HepG2 (cell line): ENCODE results near the gene AUH. TPM values are rescaled to one million over a fixed set of nuclear protein-coding genes. Genes with fewer than 3 reads are reported as not detected.

Experiments
- ADNP ChIP-seq: sonication (generic); formaldehyde crosslinking; IDR thresholded peaks from 2 replicates; pipeline ENCODE4 v1.4.0; 2020; ENCODE audit warnings: missing genetic modification reagents
- ARNTL ChIP-seq: sonication (generic); formaldehyde crosslinking; IDR thresholded peaks from 2 replicates; pipeline ENCODE4 v1.4.0; 2020; ENCODE audit warnings: mild to moderate bottlenecking, missing genetic modification reagents
- CENPBD1 ChIP-seq: sonication (generic); formaldehyde crosslinking; IDR thresholded peaks from 2 replicates; pipeline ENCODE4 v1.8.0; 2022; ENCODE audit warnings: missing genetic modification reagents, low read depth, mild to moderate bottlenecking, borderline replicate concordance
- KLF9 ChIP-seq: IDR thresholded peaks from 2 replicates; pipeline ENCODE4 v1.6.1; 2016; ENCODE audit warnings: low read depth
- MAF1 ChIP-seq: sonication (generic); formaldehyde crosslinking; IDR thresholded peaks from 2 replicates; pipeline ENCODE4 v1.5.0; 2020; ENCODE audit warnings: missing genetic modification reagents, borderline replicate concordance
- MEF2D ChIP-seq: sonication (generic); formaldehyde crosslinking; IDR thresholded peaks from 2 replicates; pipeline ENCODE4 v1.5.1; 2020; ENCODE audit warnings: mild to moderate bottlenecking, missing genetic modification reagents
- MIER2 ChIP-seq: IDR thresholded peaks from 2 replicates; pipeline ENCODE4 v1.6.1; 2016; ENCODE audit warnings: missing biosample characterization, missing genetic modification reagents
- MIXL1 ChIP-seq: IDR thresholded peaks from 2 replicates; pipeline ENCODE4 v1.6.1; 2016
- NFIB ChIP-seq: sonication (generic); formaldehyde crosslinking; IDR thresholded peaks from 2 replicates; pipeline ENCODE4 v1.9.0; 2021; ENCODE audit warnings: missing genetic modification reagents, mild to moderate bottlenecking, borderline replicate concordance
- RAD51 ChIP-seq: fragments of 450-650 bp; IDR thresholded peaks from 2 replicates; pipeline ENCODE4 v1.6.1; 2016; ENCODE audit warnings: borderline replicate concordance
- REL ChIP-seq: sonication (generic); formaldehyde crosslinking; conservative IDR thresholded peaks from 2 replicates; pipeline ENCODE4 v1.8.0; 2022; ENCODE audit warnings: mild to moderate bottlenecking, missing genetic modification reagents, moderate library complexity
- TFE3 ChIP-seq: IDR thresholded peaks from 2 replicates; pipeline ENCODE4 v1.6.1; 2016
- U2AF1 ChIP-seq: fragments of 200-400 bp; formaldehyde crosslinking; optimal IDR thresholded peaks from 2 replicates; pipeline ENCODE3; 2017; ENCODE audit warnings: mild to moderate bottlenecking, low read depth, low read length
- ZBED4 ChIP-seq: sonication (generic); formaldehyde crosslinking; IDR thresholded peaks from 2 replicates; pipeline ENCODE4 v1.4.0; 2020; ENCODE audit warnings: missing genetic modification reagents, borderline replicate concordance
- ZBTB3 ChIP-seq: sonication (generic); formaldehyde crosslinking; IDR thresholded peaks from 2 replicates; pipeline ENCODE4 v1.4.0; 2020; ENCODE audit warnings: low read depth, mild to moderate bottlenecking, moderate library complexity, missing genetic modification reagents, borderline replicate concordance
- ZNF234 ChIP-seq: sonication (generic); formaldehyde crosslinking; conservative IDR thresholded peaks from 2 replicates; pipeline ENCODE4 v1.5.1; 2020; ENCODE audit warnings: mild to moderate bottlenecking, missing genetic modification reagents
- ZNF343 ChIP-seq: sonication (generic); formaldehyde crosslinking; IDR thresholded peaks from 2 replicates; pipeline ENCODE4 v1.4.0; 2020; ENCODE audit warnings: mild to moderate bottlenecking, missing genetic modification reagents
- ZNF431 ChIP-seq: sonication (generic); formaldehyde crosslinking; IDR thresholded peaks from 2 replicates; pipeline ENCODE4 v1.9.0; 2022; ENCODE audit warnings: missing genetic modification reagents, low read depth, mild to moderate bottlenecking, borderline replicate concordance
- ZNF710 ChIP-seq: sonication (generic); formaldehyde crosslinking; IDR thresholded peaks from 2 replicates; pipeline ENCODE4 v1.5.0; 2020; ENCODE audit warnings: mild to moderate bottlenecking, missing genetic modification reagents, borderline replicate concordance
- ZNF775 ChIP-seq: sonication (generic); formaldehyde crosslinking; IDR thresholded peaks from 2 replicates; pipeline ENCODE4 v1.4.0; 2020; ENCODE audit warnings: missing genetic modification reagents, mild to moderate bottlenecking, moderate library complexity, borderline replicate concordance
- ZNF792 ChIP-seq: IDR thresholded peaks from 2 replicates; pipeline ENCODE4 v1.6.1; 2016
- polyA plus RNA-seq, 8 experiments: library from polyadenylated mRNA; depleted of rRNA in 3 of 8; stranded (reverse) in 7 of 8; unstranded in 1 of 8; fragments of >200 nt; fragmentation: Illumina TruSeq in 4 of 8; extraction: Trizol in 4 of 8; gene quantifications; 2 replicates each; pipeline versions ENCODE4 v1.2.1 to v1.2.3, GENCODE V29; 2011 to 2016; ENCODE audit warnings: low read depth in 4 of 8, missing spikeins in 1 of 8, mixed read lengths in 1 of 8; ENCODE audit not compliant: insufficient read depth in 1 of 8
- total RNA-seq, 5 experiments: library from RNA; depleted of rRNA; stranded (reverse); fragments of >200 nt; fragmentation: Illumina TruSeq; extraction: Trizol; gene quantifications; 2 replicates each; pipeline ENCODE4 v1.2.3, GENCODE V29; 2016; ENCODE audit warnings: low read depth in 1 of 5

The AUH gene
- total and polyA plus RNA-seq, 2 of the 13 experiments (the other 11 are each of a cell fraction or from before 2014, with no cell fraction given) = 25.8 to 31.9 TPM

GRCh38 chr9:91193087-91193657 is 168.5 kb downstream of the AUH start (continued):
- TF ChIP-seq ZBED4 (CRISPR knock-in tag) (no peak; the same call in 1 of the 2 replicates), RAD51 (no peak), CENPBD1 (CRISPR knock-in tag) (no peak), ZNF431 (CRISPR knock-in tag) (peak; percentile 63; the same call in 1 of the 2 replicates), TFE3 (CRISPR knock-in tag) (peak; percentile 63), ZNF775 (CRISPR knock-in tag) (no peak), MAF1 (CRISPR knock-in tag) (no peak), MIER2 (CRISPR knock-in tag) (no peak), MIXL1 (CRISPR knock-in tag) (no peak), ADNP (no peak), ZNF792 (CRISPR knock-in tag) (no peak), ZNF234 (CRISPR knock-in tag) (no peak), ARNTL (peak; percentile 82), NFIB (CRISPR knock-in tag) (no peak), ZNF343 (CRISPR knock-in tag) (no peak), ZBTB3 (CRISPR knock-in tag) (no peak), MEF2D (CRISPR knock-in tag) (peak; percentile 90), U2AF1 (no peak), ZNF710 (no peak), REL (no peak), KLF9 (no peak)
